ENCODE data around the gene DIP2C. TPM values are rescaled to one million over a fixed set of nuclear protein-coding genes. Genes with fewer than 3 reads are reported as not detected.

DIP2C gene
- total RNA-seq, 1 experiment from 2014 or later, result 5.0 TPM

GRCh38 chr10:293636-294035, 395.8 kb downstream of the DIP2C start:
- no peak overlapping the region for H3K27ac ChIP-seq
- H3K4me3 ChIP-seq, result no peak overlapping the region
- H3K4me1 ChIP-seq, result no peaks in the 10 kb centered on the region
- H3K36me3 ChIP-seq, result no peaks in the 10 kb centered on the region
- DNase-seq, result no peak
- H3K9me3 ChIP-seq (replicated peaks), result no peaks in the 10 kb centered on the region
- no peaks in the 10 kb centered on the region for H3K27me3 ChIP-seq

DNA sequence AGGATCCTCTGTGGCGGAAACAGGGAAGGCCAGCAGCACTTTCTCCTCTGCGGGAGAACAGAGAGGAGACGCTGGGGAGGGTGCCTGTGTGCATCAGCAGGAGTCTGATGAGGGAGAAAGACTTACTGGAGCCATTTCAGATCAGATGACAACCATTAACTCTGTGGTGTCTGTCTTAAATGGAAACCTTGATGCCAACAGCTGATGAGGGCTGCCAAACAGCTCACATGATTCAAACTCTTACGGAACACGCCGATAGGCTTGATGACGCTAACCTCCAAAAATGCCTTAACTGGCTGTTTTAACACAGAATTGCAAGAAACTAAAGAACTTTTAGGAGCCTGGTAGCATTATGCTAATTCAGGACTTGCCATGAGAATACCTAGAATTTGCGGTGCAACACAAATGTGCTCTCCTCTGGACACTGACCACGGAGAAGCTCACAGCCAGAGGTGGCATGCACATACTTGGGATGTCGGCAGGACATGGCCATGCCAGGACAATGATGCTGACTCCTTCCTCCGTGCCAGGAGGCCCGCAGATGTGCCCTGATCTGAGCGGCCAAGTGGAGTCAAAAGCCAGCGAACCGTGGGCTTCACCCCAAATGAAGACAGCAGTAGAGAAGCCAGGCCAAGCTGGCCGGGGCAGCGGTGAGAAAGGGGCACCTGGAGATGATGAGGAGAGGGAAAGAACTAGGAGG, 399.3 kb downstream of the DIP2C start:
- Histone ChIP-seq H3K4me3 (no peak overlapping the region), H3K27ac (no peak overlapping the region), H3K4me1 (no peaks in the 10 kb centered on the region), H3K27me3 (no peaks in the 10 kb centered on the region), H3K36me3 (no peaks in the 10 kb centered on the region), H3K9me3 (replicated peaks) (no peaks in the 10 kb centered on the region)
- no peak for DNase-seq

GRCh38 chr10:289581-289980, 399.9 kb downstream of the DIP2C start:
- H3K36me3 ChIP-seq, result no peaks in the 10 kb centered on the region
- no peak for DNase-seq
- no peak overlapping the region for H3K4me3 ChIP-seq
- H3K27ac ChIP-seq, result no peak overlapping the region
- H3K4me1 ChIP-seq, result no peaks in the 10 kb centered on the region
- H3K9me3 ChIP-seq (replicated peaks), result no peaks in the 10 kb centered on the region
- no peaks in the 10 kb centered on the region for H3K27me3 ChIP-seq

GRCh38 chr10:288316-289200, 400.9 kb downstream of the DIP2C start:
- no peak for DNase-seq
- Histone ChIP-seq H3K9me3 (replicated peaks) (no peaks in the 10 kb centered on the region), H3K27me3 (no peaks in the 10 kb centered on the region), H3K4me3 (no peak overlapping the region), H3K36me3 (no peaks in the 10 kb centered on the region), H3K4me1 (no peaks in the 10 kb centered on the region), H3K27ac (no peak overlapping the region)

DNA sequence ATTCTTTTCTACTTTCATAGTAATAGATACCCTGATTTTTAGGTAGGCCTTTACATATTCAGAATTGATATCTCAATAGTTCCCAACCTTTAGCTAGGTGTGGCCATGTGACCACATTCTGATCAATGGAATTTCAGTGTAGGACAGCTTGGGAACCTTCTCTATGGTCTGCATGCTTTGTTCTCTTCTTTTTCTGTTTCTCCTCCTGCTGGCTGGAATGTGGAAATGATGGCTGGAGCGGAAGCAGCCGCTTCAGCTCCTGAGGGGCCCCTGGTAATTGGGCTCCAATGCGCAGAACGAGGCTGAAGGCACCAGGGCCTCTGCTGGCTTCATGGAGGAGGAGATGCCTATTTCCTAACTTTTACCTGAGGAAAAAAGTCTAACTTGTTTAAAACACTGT, 401.7 kb downstream of the DIP2C start:
- no peak for DNase-seq
- H3K36me3 ChIP-seq, result no peaks in the 10 kb centered on the region
- H3K9me3 ChIP-seq (replicated peaks), result no peaks in the 10 kb centered on the region
- H3K27ac ChIP-seq, result no peak overlapping the region
- H3K4me3 ChIP-seq, result no peak overlapping the region
- H3K4me1 ChIP-seq, result no peaks in the 10 kb centered on the region
- H3K27me3 ChIP-seq, result no peaks in the 10 kb centered on the region

GRCh38 chr10:287026-287709, 402.3 kb downstream of the DIP2C start:
- H3K9me3 ChIP-seq (replicated peaks), result no peaks in the 10 kb centered on the region
- H3K4me1 ChIP-seq, result no peaks in the 10 kb centered on the region
- no peak overlapping the region for H3K4me3 ChIP-seq
- H3K27ac ChIP-seq, result no peak overlapping the region
- no peaks in the 10 kb centered on the region for H3K36me3 ChIP-seq
- DNase-seq, result no peak
- H3K27me3 ChIP-seq, result no peaks in the 10 kb centered on the region

DNA sequence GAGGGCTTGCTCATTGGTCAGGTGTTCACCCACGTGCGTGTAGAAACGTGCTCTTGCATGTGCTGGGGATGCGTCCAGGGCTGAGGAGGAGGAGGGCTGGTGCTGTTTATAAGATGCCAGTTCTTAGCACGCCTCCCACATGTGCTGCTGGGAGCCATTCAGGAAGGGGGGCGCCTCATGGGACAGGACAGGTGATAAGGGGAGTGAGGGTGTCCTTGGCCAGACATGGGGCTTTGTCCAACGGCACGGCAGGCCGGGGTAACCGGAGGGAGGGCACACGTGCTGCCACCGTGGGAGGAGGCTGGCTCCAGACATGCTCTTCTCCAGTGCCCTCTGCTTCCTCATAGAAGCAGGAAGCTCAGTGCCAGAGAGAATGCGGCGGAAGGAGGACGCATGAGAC, 404.3 kb downstream of the DIP2C start:
- no peak for DNase-seq
- Histone ChIP-seq H3K9me3 (replicated peaks) (no peaks in the 10 kb centered on the region), H3K4me1 (no peaks in the 10 kb centered on the region), H3K4me3 (no peak overlapping the region), H3K27me3 (no peaks in the 10 kb centered on the region), H3K27ac (no peak overlapping the region), H3K36me3 (no peaks in the 10 kb centered on the region)

- Histone ChIP-seq H3K36me3 (no peaks in the 10 kb centered on the region), H3K27ac (no peak overlapping the region), H3K4me1 (no peaks in the 10 kb centered on the region), H3K27me3 (no peaks in the 10 kb centered on the region), H3K4me3 (no peak overlapping the region), H3K9me3 (replicated peaks) (no peaks in the 10 kb centered on the region)
- DNase-seq, result no peak
Observed at GRCh38 chr10:283916-284356, 405.5 kb downstream of the DIP2C start.

DNA sequence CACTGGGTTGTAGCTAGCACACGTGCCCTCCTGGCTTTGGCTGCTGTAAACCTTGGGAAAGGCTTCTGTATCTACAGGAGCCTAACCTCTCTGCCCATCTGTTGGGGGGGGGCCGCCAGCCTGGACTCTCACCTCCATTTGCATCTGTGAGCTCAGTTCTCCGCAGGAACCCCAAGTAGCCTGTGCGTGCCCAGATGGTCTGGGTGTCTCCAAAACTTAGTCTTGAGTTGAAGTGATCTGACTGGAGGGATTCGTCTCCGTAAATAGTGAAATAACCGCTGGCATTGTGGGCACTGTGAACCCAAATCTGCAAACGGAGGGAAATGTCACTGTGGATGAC, 406.4 kb downstream of the DIP2C start:
- DNase-seq, result no peak
- no peak overlapping the region for H3K27ac ChIP-seq
- H3K4me1 ChIP-seq, result no peaks in the 10 kb centered on the region
- no peak overlapping the region for H3K4me3 ChIP-seq
- H3K36me3 ChIP-seq, result no peaks in the 10 kb centered on the region
- H3K27me3 ChIP-seq, result no peaks in the 10 kb centered on the region
- H3K9me3 ChIP-seq (replicated peaks), result no peaks in the 10 kb centered on the region

- no peak for DNase-seq
- H3K4me3 ChIP-seq, result no peak overlapping the region
- no peaks in the 10 kb centered on the region for H3K27me3 ChIP-seq
- H3K27ac ChIP-seq, result no peak overlapping the region
- no peaks in the 10 kb centered on the region for H3K9me3 ChIP-seq (replicated peaks)
- H3K4me1 ChIP-seq, result no peaks in the 10 kb centered on the region
- no peaks in the 10 kb centered on the region for H3K36me3 ChIP-seq
Observed at GRCh38 chr10:282294-283139, 407.0 kb downstream of the DIP2C start.

- Histone ChIP-seq H3K27ac (no peak overlapping the region), H3K4me3 (no peak overlapping the region), H3K9me3 (replicated peaks) (no peaks in the 10 kb centered on the region), H3K36me3 (no peaks in the 10 kb centered on the region), H3K4me1 (no peaks in the 10 kb centered on the region), H3K27me3 (no peaks in the 10 kb centered on the region)
- no peak for DNase-seq
Observed at GRCh38 chr10:279655-280054, 409.8 kb downstream of the DIP2C start.

DNA sequence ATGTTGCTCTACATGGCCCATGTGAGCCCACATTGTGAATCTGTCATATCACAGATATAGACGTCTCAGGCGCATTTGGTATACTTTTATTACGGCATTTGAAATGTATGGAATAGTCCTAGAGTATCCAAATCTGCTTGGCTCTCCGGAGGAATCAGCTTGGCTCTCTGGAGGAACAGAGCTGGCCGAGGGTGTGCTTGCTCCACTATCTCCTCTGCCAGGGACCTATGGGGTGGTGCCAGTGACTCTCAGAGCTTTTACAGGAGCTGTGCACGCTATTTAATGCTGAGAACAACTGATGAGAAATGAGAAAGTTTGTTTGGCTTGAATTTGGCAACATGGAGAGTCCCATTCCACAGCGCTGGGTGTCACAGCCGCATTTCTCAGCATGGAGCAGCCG, 410.2 kb downstream of the DIP2C start:
- no peaks in the 10 kb centered on the region for H3K9me3 ChIP-seq (replicated peaks)
- no peak overlapping the region for H3K27ac ChIP-seq
- no peak for DNase-seq
- no peaks in the 10 kb centered on the region for H3K27me3 ChIP-seq
- H3K4me1 ChIP-seq, result no peaks in the 10 kb centered on the region
- no peak overlapping the region for H3K4me3 ChIP-seq
- no peaks in the 10 kb centered on the region for H3K36me3 ChIP-seq

GRCh38 chr10:278707-279106, 410.8 kb downstream of the DIP2C start:
- no peaks in the 10 kb centered on the region for H3K4me1 ChIP-seq
- H3K27me3 ChIP-seq, result no peaks in the 10 kb centered on the region
- H3K27ac ChIP-seq, result no peak overlapping the region
- no peaks in the 10 kb centered on the region for H3K9me3 ChIP-seq (replicated peaks)
- H3K4me3 ChIP-seq, result no peak overlapping the region
- DNase-seq, result no peak
- H3K36me3 ChIP-seq, result no peaks in the 10 kb centered on the region

- H3K36me3 ChIP-seq, result no peaks in the 10 kb centered on the region
- no peaks in the 10 kb centered on the region for H3K9me3 ChIP-seq (replicated peaks)
- no peak for DNase-seq
- H3K4me1 ChIP-seq, result no peaks in the 10 kb centered on the region
- no peak overlapping the region for H3K4me3 ChIP-seq
- no peaks in the 10 kb centered on the region for H3K27me3 ChIP-seq
- H3K27ac ChIP-seq, result no peak overlapping the region
Observed at GRCh38 chr10:277963-278362, 411.5 kb downstream of the DIP2C start.

All from SJCRH30 (cell line).